Muscle of arm (tissue), 12 donors: ENCODE measurements around the gene LMAN1L. TPM values are rescaled to one million over a fixed set of nuclear protein-coding genes. Genes with fewer than 3 reads are reported as not detected.

Experiments
- DNase-seq: peaks from one replicate; pipeline ENCODE4 v3.0.0-alpha.2; 2013
- polyA plus RNA-seq, 12 donors: library from polyadenylated mRNA; unstranded; fragments of 120-200 nt; gene quantifications; one replicate each; pipeline ENCODE4 v1.2.1, GENCODE V29; 2013; ENCODE audit not compliant: insufficient read length in 12 of 12

LMAN1L gene
- polyA plus RNA-seq, 12 donors: 0.19 TPM; not detected in 11

GRCh38 chr15:74857671-74858368 lies 45.2 kb downstream of the LMAN1L start:
- DNase-seq: no peak

GRCh38 chr15:74858369-74858740 lies 45.7 kb downstream of the LMAN1L start:
- no peak for DNase-seq

GRCh38 chr15:74863239-74864056 lies 50.8 kb downstream of the LMAN1L start:
- no peak for DNase-seq

- no peak for DNase-seq
These were observed 51.7 kb downstream of the LMAN1L start for GRCh38 chr15:74864296-74864695.

- no peak for DNase-seq
These were observed 52.7 kb downstream of the LMAN1L start for GRCh38 chr15:74865316-74865715.

GRCh38 chr15:74866090-74866489 lies 53.5 kb downstream of the LMAN1L start:
- DNase-seq: no peak

- DNase-seq: no peak
These were observed 54.9 kb downstream of the LMAN1L start for GRCh38 chr15:74867466-74868038.

GRCh38 chr15:74868059-74868458 lies 55.4 kb downstream of the LMAN1L start:
- DNase-seq: no peak

- DNase-seq: no peak
These were observed 56.7 kb downstream of the LMAN1L start for GRCh38 chr15:74869372-74869725.

- peak; percentile 43 for DNase-seq
These were observed 57.2 kb downstream of the LMAN1L start for GRCh38 chr15:74869726-74870407.

GRCh38 chr15:74870436-74871215 lies 58.0 kb downstream of the LMAN1L start:
- no peak for DNase-seq

GRCh38 chr15:74872702-74873035 lies 60.0 kb downstream of the LMAN1L start:
- DNase-seq: no peak

GRCh38 chr15:74873036-74873755 lies 60.6 kb downstream of the LMAN1L start, which contains the start of gene SCAMP2:
TSS of gene SCAMP2 (minus strand) at chr15:74873365. CDS start at chr15:74873255, 110 bp downstream.
- DNase-seq: peak; percentile 96

- DNase-seq: no peak
These were observed 61.3 kb downstream of the LMAN1L start for GRCh38 chr15:74873756-74874424.

Other genes starting within 250 kb of the LMAN1L start
- 10 to 100 TPM in 11 of 12 donors, not detected in 1; 36.9 to 72.4 (median 45.4) TPM for gene CLK3, start 197.0 kb upstream of the LMAN1L start, polyA plus RNA-seq
- gene EDC3, start 116.8 kb upstream of the LMAN1L start, polyA plus RNA-seq: 10 to 100 TPM in 11 of 12 donors, not detected in 1; 22.2 to 53.6 (median 29.6) TPM
- 1 to 10 TPM in 1 of 12 donors, under 1 TPM in 3, not detected in 8; 0.12 to 2.0 (median 0.78) TPM for gene CYP1A1, start 87.3 kb upstream of the LMAN1L start, polyA plus RNA-seq
- under 1 TPM in 7 of 12 donors, not detected in 5; 0.07 to 0.28 (median 0.12) TPM for gene CYP1A2, start 64.0 kb upstream of the LMAN1L start, polyA plus RNA-seq
- gene CSK, start 30.8 kb upstream of the LMAN1L start, polyA plus RNA-seq: 10 to 100 TPM in 11 of 12 donors, not detected in 1; 21.4 to 51.9 (median 31.0) TPM
- gene CPLX3, start 13.8 kb downstream of the LMAN1L start, polyA plus RNA-seq: under 1 TPM in 1 of 12 donors, not detected in 11; 0.11 TPM
- gene ULK3, start 30.3 kb downstream of the LMAN1L start, polyA plus RNA-seq: 10 to 100 TPM in 11 of 12 donors, not detected in 1; 23.8 to 44.3 (median 31.4) TPM
- 10 to 100 TPM in 11 of 12 donors, not detected in 1; 50.4 to 76.1 (median 60.3) TPM for gene SCAMP2, start 60.5 kb downstream of the LMAN1L start, polyA plus RNA-seq
- gene MPI, start 77.2 kb downstream of the LMAN1L start, polyA plus RNA-seq: 10 to 100 TPM in 11 of 12 donors, not detected in 1; 44.3 to 63.9 (median 55.2) TPM
- gene FAM219B, start 94.0 kb downstream of the LMAN1L start, polyA plus RNA-seq: 10 to 100 TPM in 11 of 12 donors, not detected in 1; 40.4 to 60.0 (median 48.6) TPM
- 100 to 1,000 TPM in 11 of 12 donors, not detected in 1; 131 to 285 (median 234) TPM for gene COX5A, start 125.2 kb downstream of the LMAN1L start, polyA plus RNA-seq
- gene RPP25, start 143.9 kb downstream of the LMAN1L start, polyA plus RNA-seq: 1 to 10 TPM in 5 of 12 donors, under 1 TPM in 6, not detected in 1; 0.85 to 4.5 (median 0.95) TPM
- 10 to 100 TPM in 1 of 12 donors, 1 to 10 TPM in 10, not detected in 1; 2.9 to 17.2 (median 4.1) TPM for gene SCAMP5, start 182.7 kb downstream of the LMAN1L start, polyA plus RNA-seq
- gene PPCDC, start 210.8 kb downstream of the LMAN1L start, polyA plus RNA-seq: 1 to 10 TPM in 10 of 12 donors, not detected in 2; 4.5 to 9.7 (median 7.1) TPM